HepG2 (cell line): ENCODE results near the gene ATP5F1A. TPM values are rescaled to one million over a fixed set of nuclear protein-coding genes. Genes with fewer than 3 reads are reported as not detected.

Experiments used
- ATF5 ChIP-seq: sonication (generic); formaldehyde crosslinking; IDR thresholded peaks from 2 replicates; pipeline ENCODE4 v1.4.0; 2020; ENCODE audit warnings: mild to moderate bottlenecking, low read depth, missing genetic modification reagents
- NR2C2 ChIP-seq: sonication (generic); formaldehyde crosslinking; IDR thresholded peaks from 2 replicates; pipeline ENCODE4 v1.4.0; 2020; ENCODE audit warnings: missing genetic modification reagents, mild to moderate bottlenecking, moderate library complexity, borderline replicate concordance
- POLR2G ChIP-seq: fragments of 200-400 bp; formaldehyde crosslinking; IDR thresholded peaks from 2 replicates; pipeline ENCODE4 v1.6.1; 2018; ENCODE audit warnings: mild to moderate bottlenecking, low read depth, low read length, moderate library complexity
- REL ChIP-seq: sonication (generic); formaldehyde crosslinking; conservative IDR thresholded peaks from 2 replicates; pipeline ENCODE4 v1.8.0; 2022; ENCODE audit warnings: mild to moderate bottlenecking, missing genetic modification reagents, moderate library complexity
- SP2 ChIP-seq: sonication (generic); formaldehyde crosslinking; IDR thresholded peaks from 2 replicates; pipeline ENCODE4 v1.5.1; 2020; ENCODE audit warnings: mild to moderate bottlenecking, missing genetic modification reagents
- THYN1 ChIP-seq: sonication (generic); formaldehyde crosslinking; IDR thresholded peaks from 2 replicates; pipeline ENCODE4 v1.8.1; 2023; ENCODE audit warnings: low read depth, mild to moderate bottlenecking, moderate library complexity, missing genetic modification reagents, borderline replicate concordance
- ZBTB14 ChIP-seq: sonication (generic); formaldehyde crosslinking; IDR thresholded peaks from 2 replicates; pipeline ENCODE4 v1.4.0; 2020; ENCODE audit warnings: missing genetic modification reagents
- ZNF281 ChIP-seq: sonication (generic); formaldehyde crosslinking; IDR thresholded peaks from 2 replicates; pipeline ENCODE4 v1.4.0; 2020; ENCODE audit warnings: missing genetic modification reagents, borderline replicate concordance
- polyA plus RNA-seq, 8 experiments: library from polyadenylated mRNA; depleted of rRNA in 3 of 8; stranded (reverse) in 7 of 8; unstranded in 1 of 8; fragments of >200 nt; fragmentation: Illumina TruSeq in 4 of 8; extraction: Trizol in 4 of 8; gene quantifications; 2 replicates each; pipeline versions ENCODE4 v1.2.1 to v1.2.3, GENCODE V29; 2011 to 2016; ENCODE audit warnings: low read depth in 4 of 8, missing spikeins in 1 of 8, mixed read lengths in 1 of 8; ENCODE audit not compliant: insufficient read depth in 1 of 8
- total RNA-seq, 5 experiments: library from RNA; depleted of rRNA; stranded (reverse); fragments of >200 nt; fragmentation: Illumina TruSeq; extraction: Trizol; gene quantifications; 2 replicates each; pipeline ENCODE4 v1.2.3, GENCODE V29; 2016; ENCODE audit warnings: low read depth in 1 of 5

Gene ATP5F1A
- total and polyA plus RNA-seq, 2 of the 13 experiments (the other 11 are each of a cell fraction or from before 2014, with no cell fraction given) = 459 to 922 TPM

- no peak for TF ChIP-seq SP2
- TF ChIP-seq POLR2G = no peak
- TF ChIP-seq ZNF281 (CRISPR knock-in tag) = no peak
- 0 out of 2 replicates have a peak, but pooled peaks have one; percentile 16 for TF ChIP-seq NR2C2 (CRISPR knock-in tag)
- no peak for TF ChIP-seq ATF5 (CRISPR knock-in tag)
- no peak for TF ChIP-seq ZBTB14 (CRISPR knock-in tag)
- TF ChIP-seq THYN1 (CRISPR knock-in tag) = no peak
- TF ChIP-seq REL (CRISPR knock-in tag) = no peak
- TF ChIP-seq, all 625 proteins: peak for 12
Observed at GRCh38 chr18:46037512-46038305, 60.4 kb downstream of the ATP5F1A start (continued).
